Measurements from ENCODE around the gene FEN1.

FEN1 gene

DNA sequence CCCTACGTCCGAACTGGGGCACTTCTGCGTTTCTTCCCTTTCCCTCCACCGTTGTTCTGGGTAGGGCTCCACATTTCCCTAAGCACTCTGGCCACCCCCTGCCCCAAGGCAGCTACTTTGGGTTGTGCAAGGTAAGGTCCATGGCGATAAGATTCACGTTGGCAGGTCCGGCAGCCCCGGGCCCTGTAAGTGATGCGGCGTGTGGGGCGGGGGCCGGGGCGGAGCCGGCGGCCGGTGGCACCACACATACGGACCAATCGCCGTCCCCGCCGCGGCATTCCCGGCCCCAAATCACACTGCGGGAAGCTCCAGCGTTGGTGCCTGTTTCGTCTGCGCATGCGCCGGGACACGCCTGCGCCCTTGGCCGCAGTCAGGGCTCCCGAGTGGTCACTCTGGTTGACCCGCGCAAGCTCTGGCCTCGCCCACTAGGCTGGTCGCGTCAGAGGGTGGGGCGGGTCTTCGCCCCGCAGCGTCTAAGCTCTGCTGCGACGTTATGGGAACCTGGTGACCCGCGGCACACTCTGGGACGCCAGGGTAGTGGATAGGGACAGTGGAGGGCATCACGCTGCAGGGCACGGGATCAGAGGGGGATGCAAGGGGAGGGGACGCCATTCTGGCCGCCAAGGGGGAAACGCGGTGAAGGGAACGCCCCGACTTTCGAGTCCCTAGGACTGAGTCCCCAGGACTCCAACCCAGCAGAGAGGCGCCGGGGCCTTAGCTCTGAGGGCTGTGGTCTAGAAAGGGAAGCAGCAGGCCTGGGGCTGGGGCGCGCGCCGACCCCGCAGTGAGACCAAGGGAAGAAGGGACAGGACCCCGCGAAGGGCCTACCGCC, 22.5 kb downstream of the FEN1 start:
- Histone ChIP-seq H3K4me3 (peak overlapping the region; percentile 50 to 82 (median 53)), H3K27ac (peak overlapping the region; percentile 10 to 96 (median 88))

DNA sequence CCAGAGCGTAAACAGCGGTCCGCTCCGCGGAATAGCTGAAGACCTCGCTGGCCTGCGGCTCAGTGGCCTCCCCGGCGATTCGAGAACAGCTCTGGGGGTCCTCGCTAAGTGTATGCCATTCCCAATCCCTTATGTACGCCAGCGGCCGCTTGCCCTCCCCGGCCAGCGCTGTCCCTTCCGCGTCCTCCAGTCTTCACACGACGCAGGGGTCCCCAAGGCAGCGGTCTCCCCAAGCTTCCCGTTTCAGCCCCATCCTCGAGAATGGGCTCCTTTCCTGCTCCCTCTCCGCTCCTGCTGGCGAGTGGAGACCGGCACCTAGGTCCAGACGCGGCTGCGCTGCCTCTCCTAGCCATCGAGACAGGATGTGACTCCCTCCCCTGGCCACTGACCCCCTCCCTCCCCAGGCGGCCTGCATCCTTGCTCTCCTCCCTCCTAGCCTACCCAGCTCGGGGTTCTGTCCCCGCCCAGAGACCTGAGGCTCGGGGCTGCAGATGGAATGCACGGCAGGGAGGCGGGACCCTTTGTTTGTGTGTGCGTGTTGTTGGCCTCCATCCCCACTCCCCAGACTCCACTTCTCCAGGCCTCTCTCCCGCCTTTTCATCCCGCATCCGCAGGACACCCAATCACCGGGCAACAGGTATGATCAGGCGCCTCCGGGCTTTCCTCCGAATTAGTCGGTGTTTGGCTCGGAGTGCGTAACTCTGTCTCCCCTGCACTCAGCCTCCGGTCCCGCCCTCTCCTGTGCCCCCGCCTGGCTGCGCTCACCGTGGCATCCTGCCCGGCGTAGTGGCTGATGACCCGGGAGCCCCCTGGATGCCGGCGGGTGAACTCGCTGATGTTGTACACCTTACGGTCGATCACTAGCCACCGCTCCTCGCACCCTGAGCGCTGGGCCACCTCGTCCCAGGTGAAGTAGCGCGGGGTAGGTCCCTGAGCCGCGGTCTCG, 23.4 kb downstream of the FEN1 start:
- peak overlapping the region; percentile 10 to 96 (median 88) for H3K27ac ChIP-seq
- peak overlapping the region; percentile 50 to 82 (median 53) for H3K4me3 ChIP-seq

DNA sequence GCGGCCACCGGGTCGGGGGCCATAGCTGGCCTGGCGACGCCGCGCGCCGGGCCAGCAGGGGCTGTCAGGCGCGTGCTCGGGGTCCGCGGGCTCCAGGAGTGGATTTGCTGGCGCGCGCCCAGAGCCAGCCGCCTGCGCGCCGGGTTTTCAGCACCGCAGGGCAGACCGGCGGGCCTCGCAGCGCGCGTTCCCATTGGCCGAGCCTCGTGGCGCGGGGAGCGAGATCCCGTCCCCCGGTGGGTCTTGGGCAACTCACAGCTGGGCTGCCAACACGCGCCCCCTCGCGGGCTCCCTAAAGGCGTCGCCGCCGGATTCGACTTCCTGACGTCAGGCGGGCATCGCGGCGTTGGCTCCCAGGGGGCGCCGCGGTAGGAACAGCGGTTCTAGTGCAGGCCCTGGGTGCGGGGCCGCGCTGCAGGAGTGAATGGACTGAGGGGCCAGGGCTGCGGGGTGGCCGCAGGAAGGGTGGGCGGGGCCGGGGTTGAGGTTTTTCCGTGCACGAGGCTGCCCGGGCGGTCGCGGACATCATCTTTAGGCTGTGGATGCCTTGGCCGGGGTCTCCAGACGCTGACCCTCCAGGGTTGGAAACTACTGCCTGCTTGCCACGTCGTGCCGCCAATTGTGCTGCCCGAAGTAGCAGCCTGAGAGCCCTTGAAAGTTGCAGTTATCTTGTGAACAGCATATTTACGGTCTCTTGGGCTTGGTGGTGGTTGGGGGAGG, 24.2 kb downstream of the FEN1 start, which contains the start of gene FADS1:
Gene FADS1, minus strand, starts transcription at position 268 of the 720 bp plus-strand sequence. Its CDS starts 74 bp downstream, at position 194.
- peak within 1 kb of the TSS; percentile 50 to 82 (median 53) for H3K4me3 ChIP-seq
- peak within 1 kb of the TSS; percentile 10 to 96 (median 88) for H3K27ac ChIP-seq

DNA sequence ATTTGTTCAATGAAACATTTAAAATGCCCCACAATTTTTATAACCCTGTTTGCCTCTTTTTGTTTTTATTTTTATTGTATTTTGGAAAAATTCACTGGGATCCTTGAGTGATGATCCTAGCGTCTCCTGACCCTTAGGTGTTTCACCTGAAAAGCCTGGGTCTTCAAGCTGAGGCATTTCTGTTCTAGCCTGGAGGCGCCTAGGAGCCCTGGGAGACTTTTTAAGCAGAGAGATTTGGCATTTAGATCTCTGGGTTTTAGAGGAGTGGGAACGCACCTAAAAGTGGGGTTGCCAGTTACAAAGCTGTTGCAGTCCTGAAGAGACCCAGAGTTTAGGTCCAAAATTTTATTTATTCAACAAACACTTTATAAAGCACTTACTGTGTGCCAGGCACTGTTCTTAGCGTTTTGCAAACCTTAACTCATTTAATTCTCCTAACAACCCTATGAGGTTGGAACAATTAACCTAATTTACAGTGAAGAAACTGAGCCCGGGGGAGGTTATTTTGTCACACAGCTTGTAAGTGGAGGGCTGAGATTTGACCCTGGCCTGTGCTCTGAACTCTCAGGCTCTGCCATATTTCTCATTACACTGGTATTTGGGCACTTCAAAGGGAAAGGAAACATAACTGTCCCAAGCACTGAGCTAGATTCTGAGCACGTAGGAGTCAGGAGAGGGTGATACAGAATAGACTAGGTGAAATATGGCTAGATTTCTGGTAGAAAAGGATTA, 24.9 kb downstream of the FEN1 start:
- Histone ChIP-seq H3K4me3 (peak overlapping the region in 6 of 7 experiments; percentile 50 to 82 (median 56)), H3K27ac (peak overlapping the region in 14 of 21 experiments; percentile 64 to 94 (median 88))

DNA sequence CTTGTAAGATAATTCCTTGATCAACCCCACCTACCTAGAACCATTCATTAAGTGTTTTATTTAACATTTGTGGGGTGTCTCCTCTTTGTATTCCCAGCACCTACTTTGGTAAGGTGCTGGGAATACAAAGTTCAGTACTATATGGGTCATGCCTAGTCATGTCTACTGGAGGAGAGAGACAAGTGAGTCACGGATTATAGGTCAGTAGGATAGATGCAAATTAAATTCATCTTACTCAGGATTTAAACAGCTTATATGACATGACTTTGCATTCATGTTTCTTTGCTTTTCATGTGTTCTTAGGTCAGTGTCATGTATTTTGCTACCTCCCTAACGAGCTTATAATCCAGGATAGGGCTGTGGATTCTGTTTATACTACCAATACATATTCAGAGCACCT, 27.5 kb downstream of the FEN1 start:
- Histone ChIP-seq H3K27ac (peak overlapping the region in 3 of 21 experiments; percentile 41 to 50 (median 46)), H3K4me3 (no peak overlapping the region)

DNA sequence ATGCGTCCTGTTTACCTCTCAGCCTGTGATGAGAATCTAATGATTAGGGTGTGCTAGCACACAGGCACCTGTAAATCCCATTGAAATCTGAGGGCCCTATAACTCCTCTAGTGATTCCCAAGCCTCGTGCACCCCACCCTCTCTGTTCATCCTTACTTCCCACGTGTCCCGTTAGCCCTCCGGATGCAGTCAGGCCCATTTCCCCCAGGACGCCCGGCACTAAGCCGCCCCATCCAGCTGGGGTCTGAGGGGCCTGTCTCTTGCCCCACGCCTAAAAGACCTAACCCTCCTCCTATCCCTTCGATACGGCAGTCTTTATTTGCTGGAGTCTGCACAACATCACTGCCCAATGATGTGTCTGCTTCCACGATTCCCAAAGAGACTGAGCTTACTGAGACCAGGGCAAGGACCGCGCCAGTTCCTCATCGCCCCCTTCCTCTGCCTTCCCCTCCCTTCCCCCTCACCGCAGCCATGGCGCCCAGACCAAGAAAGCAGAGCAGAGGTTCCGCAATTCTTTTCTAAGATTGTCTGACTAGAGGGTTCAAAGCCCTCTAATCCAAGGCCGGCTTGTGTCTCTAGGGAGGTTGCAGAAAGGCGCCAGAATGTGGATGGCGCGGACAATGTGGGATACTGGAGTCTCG, 34.3 kb downstream of the FEN1 start:
- Histone ChIP-seq H3K27ac (peak overlapping the region in 19 of 21 experiments; percentile 17 to 86 (median 73)), H3K4me3 (peak overlapping the region; percentile 29 to 67 (median 44))

DNA sequence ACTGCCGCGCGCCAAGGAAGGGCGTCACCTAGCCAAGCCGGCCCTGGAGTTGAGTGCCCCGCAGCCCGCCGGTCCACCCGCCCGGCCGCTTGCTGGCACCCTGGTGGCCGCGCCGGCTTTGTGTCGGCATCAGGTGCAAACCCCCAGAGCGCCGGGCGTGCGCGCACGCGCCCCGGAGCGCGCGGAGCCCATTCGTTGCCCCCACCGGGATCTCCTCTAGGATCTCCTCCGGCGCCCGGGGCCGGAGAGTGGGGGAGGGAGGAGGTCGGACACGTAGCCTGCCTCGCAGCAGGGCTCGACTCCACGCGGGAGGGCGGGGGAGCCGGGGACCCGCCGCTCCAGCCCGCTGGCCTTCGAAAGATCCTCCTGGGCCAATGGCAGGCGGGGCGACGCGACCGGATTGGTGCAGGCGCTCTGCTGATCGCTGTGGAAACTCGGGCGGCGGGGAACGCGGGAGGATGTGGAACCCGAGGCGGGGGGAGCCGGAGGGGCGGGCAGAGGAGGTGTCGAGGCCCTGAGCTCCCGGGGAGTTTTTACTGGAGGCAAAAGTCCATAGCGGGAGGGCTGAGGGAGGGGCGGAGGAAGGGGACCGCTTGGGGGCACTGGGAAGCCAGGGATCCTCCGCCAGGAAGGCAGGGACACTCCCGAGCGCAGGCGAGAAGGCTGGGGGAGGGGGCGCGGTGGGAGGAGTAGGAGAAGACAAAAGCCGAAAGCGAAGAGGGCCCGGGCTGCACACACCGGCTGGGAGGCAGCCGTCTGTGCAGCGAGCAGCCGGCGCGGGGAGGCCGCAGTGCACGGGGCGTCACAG, 35.1 kb downstream of the FEN1 start, which contains the start of gene FADS2:
Gene FADS2, plus strand, starts transcription at position 730 of the 808 bp plus-strand sequence. CDS start 91 bp downstream, outside the sequence.
- peak within 1 kb of the TSS in 19 of 21 experiments; percentile 17 to 86 (median 73) for H3K27ac ChIP-seq
- H3K4me3 ChIP-seq = peak within 1 kb of the TSS; percentile 29 to 67 (median 44)

DNA sequence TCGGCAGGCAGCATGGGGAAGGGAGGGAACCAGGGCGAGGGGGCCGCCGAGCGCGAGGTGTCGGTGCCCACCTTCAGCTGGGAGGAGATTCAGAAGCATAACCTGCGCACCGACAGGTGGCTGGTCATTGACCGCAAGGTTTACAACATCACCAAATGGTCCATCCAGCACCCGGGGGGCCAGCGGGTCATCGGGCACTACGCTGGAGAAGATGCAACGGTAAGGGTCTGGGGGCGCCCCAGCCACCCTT, 35.6 kb downstream of the FEN1 start:
- Histone ChIP-seq H3K27ac (peak overlapping the region in 18 of 21 experiments; percentile 4 to 86 (median 62)), H3K4me3 (peak overlapping the region; percentile 29 to 67 (median 44))

DNA sequence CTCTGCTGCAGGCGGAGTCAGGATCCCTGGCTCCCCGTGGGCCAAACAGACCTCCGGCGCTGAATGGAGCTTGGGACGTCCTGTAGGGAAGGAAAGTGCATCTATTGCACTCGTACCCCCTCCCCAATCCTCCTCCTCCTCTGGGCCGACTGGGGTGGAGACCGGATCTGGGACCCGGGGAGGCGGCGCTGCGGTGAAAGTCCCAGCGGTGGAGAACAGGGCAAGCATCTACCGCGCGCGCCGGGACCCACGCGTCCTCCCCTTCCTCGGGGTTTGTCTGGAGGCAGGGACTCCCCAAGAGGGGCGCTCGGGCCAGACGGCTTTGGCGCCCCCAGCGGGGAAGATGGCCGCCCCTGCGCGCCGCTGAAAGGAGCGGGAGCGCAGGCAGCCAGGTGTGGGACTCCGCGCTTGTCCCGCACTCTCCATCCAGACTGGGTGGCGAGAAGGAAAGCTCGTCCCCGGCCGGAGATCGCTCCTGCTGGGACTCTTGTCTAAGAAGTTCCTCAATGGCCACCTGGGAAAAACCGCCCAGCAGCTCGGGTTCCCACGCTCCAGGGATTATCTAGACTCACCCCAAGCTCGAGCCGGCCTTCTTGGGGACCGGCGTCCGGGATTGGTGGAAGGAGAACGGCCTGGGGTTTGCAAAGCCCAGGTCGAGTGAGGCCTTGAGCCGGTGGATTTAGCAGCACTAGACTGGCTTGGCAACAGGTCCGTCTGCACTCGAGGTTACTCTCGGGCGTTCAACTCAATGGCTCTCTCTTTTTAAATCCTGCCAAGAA, 36.1 kb downstream of the FEN1 start:
- Histone ChIP-seq H3K27ac (peak overlapping the region in 16 of 21 experiments; percentile 4 to 80 (median 62)), H3K4me3 (peak overlapping the region; percentile 29 to 67 (median 44))

DNA sequence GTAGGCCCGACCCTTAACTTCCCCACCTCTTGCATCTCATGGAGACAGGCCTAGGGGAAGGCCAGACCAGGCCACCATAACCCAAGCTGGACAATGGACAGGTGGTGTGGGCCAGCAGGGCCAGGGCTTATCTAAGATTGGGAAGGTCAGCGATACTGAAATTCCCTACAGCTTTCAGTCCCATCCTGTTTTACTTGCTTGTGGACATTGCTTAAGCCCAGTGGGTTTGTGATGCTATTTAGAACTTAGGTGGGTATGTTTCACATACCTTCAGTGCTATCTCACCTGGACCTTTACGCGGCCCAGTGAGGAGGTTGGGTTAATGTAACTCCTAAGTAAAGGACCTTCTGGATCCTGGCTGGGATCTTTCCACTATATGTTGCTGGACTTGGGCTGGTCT, 37.1 kb downstream of the FEN1 start:
- no peak overlapping the region for H3K4me3 ChIP-seq
- peak overlapping the region in 1 of 21 experiments; percentile 4 for H3K27ac ChIP-seq

DNA sequence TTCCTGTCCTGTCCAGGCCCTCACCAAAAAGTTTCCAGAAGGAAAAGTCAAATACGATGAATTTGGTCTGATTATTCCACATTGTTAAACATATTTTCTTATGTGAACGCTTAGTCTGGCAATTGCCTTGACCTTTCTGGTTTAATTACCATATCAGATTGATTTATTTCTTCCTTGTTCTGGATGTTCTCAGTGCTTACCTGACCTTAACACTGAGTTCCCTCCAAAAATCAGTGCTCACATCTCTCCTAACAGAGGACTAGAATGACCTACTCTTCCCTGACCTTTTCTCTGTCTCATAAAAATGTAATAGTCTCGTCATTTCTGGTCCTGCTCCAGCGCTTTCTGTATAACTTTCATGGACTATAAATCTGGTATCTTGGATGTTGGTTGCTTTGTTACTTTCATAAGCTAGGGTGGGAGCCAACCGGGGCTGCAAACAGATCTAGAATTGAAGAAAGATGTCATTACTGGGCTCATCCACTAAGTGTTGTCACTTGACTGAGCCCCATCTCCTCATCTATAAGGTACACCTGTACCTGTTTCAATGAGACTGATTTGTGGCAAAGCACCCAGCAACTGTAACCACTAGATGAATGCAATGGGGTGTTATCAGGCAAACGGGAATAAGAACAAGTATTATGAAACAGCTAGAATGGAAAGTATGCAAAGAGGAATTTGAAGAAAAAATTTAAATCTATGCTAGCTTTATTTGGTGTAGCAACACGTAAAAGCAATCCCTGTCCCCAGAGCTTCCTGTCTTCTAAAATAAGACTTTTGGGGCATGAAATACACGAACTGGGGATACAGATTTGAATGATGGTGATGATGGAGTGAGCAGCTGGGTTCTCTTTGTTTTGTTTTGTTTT, 37.8 kb downstream of the FEN1 start:
- Histone ChIP-seq H3K27ac (peak overlapping the region in 1 of 21 experiments; percentile 22), H3K4me3 (no peak overlapping the region)

DNA sequence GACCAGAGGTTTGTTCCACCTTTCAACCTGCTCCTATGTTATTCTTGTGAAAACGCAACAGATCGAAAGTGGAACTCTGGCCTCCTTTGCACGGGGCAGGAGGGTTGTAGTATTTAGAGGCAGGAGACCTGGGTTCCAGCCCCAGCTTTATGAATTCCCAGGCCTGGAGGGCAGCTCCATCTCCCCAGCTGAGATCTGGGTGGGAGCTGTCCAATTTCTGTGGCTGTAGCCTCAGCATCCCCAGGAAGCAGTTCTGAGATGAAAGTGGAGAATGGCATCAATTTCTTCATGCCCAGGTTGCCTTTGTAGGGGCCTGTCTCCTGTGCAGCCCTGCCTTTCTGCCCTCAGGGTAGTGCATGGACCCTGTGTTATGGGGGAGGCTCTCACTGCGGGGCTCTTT, 39.5 kb downstream of the FEN1 start:
- no peak overlapping the region for H3K27ac ChIP-seq
- H3K4me3 ChIP-seq = no peak overlapping the region

DNA sequence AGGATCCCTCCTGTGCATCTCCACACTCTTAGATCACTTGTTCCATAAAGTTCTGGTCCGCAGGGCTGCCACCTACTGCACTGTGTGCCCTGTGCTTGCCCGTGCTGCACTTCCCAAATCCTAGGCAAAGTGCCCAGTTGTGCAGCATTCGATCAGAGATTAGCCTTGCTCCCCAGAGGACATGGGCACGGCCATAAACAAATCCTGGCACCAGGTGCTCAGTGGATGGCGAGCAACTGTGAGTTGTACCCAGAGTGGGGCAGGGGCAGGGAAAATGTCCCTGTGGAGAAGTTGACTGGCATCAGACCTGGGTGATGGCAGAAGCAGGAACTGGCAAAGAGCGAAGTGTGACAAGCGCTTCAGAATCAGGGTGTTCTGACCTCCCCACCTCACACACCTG, 40.0 kb downstream of the FEN1 start:
- Histone ChIP-seq H3K27ac (no peak overlapping the region), H3K4me3 (no peak overlapping the region)

DNA sequence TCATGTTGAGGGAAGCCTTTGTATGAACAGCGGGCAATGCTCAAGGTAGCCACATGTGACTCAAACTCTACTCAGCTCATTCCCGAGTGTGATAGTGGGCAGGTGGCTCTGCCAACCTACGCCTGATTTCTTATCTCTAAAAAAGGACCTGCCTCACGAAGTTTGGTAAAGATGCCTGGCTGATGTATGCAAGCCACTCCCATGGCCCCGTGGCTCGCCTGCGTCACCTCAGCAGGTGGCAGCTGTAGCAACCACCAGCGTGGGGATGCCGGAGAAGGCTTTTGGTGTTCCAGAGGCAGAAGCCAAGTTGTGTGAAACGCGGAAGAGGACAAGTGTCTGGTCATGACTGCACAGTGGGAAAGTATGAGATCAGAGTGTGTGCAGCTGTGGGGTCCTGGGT, 40.8 kb downstream of the FEN1 start:
- Histone ChIP-seq H3K27ac (peak overlapping the region in 1 of 21 experiments; percentile 88), H3K4me3 (no peak overlapping the region)

DNA sequence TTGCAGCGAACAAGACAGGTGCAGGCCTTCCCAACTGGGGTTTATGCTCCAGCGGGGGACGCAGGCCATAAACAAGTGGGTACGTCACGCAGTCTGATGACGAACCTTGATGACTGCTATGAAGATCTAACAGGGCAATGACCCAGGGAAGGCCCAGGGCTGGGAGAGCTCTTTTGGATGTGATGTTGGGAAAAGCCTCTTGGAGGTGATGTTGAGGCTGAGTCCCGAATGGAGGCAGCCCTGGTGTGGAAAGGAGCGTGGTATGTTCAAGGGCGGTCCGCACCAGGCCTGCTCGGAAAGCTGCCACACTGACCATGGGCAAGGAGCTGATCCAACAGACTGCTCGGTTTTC, 41.2 kb downstream of the FEN1 start:
- no peak overlapping the region for H3K4me3 ChIP-seq
- H3K27ac ChIP-seq = peak overlapping the region in 8 of 21 experiments; percentile 5 to 88 (median 58)
